GM18861 (cell line): ENCODE measurements around the gene STK32C.
"Not testable (repeated sequence)": the region's sequence is repeated elsewhere in the genome, so short reads cannot be mapped to it uniquely, and the experiment has no call there.

ENCODE experiments used
- ATAC-seq: cut with Tn5 transposase; IDR thresholded peaks from one replicate; pipeline ENCODE4 v1.9.1; 2021; ENCODE audit not compliant: unreplicated experiment

STK32C gene

GRCh38 chr10:132338876-132339275 lies 31.1 kb upstream of the STK32C start:
- ATAC-seq = no peak

DNA sequence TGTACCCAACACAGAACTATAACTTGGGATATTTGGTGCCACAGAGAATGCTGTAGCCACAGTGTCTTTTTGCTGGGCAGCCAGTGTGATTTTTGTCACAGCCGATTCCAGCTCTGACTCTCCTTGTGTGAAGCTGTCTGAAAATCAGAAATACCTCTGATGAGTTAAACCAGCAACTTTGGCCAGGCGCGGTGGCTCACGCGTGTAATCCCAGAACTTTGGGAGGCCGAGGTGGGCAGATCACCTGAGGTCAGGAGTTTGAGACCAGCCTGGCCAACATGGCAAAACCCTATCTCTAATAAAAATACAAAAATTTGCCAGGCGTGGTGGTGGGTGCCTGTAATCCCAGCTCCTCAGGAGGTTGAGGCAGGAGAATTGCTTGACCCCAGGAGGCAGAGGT lies 30.1 kb upstream of the STK32C start:
- ATAC-seq = not testable (repeated sequence)

GRCh38 chr10:132336919-132337407 lies 29.2 kb upstream of the STK32C start:
- no peak for ATAC-seq

DNA sequence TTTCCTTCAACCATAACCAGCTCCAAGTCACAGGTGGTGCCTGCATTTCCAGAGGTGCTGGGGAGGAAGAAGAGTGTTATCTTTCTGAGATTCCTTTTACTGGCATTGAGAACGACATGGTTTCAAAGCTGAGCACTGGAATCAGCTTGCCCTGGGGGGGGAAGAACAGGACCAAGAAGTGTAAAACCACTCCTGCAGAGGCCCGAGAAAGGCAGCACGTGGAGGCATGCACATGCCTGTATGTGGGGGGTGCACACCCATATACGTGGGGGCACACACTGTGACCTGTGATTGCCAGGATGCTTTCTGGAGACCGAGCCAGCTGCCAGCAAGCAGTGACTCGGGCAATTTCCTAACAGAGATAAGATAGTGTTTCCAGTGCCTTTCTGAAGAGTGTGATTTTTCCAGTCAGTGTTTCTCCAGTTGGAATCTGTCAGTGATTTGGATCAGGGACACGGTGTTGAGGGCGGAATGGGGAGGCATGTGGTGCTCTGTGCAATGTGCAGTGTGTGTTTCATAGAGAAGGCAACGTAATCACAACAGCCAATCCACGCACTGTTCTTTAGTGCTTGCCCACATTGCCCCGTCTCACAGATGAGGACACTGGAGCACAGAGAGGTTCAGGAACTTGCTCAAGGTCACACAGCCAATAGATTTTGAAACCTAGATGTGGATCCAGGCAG lies 28.5 kb upstream of the STK32C start:
- no peak for ATAC-seq

DNA sequence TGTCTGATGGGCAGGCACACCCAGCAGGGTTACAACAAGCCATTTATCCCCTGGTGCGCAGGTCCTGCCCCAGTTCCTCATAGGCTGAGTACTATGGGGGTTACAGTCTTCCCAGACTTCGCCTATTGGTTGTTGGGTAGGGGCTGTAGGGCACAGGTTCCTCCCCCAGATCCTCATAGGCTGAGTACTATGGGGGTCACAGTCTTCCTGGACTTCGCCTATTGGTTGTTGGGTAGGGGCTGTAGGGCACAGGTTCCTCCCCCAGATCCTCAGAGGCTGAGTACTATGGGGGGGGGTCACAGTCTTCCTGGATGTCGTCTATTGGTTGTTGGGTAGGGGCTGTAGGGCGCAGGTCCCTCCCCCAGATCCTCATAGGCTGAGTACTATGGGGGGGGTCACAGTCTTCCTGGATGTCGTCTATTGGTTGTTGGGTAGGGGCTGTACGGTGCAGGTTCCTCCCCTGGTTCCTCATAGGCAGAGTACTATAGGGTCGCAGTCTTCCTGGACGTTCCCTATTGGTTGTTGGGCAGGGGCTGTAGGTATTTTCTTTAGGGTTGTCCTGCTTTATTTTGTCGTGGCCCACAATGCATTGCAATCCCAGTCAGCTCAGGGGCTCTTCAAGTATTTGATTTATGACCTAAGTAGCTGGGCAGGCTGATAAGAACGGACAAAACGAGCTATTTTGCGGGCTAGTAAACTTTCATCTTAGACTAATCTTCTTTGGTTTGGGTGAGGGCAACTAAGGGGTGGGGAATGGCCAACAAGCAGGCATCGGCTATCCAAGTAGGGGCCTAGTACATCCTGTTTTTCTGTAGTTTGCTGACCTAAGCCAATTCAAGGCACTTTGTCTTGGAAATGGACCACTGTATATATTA lies 27.7 kb upstream of the STK32C start:
- ATAC-seq = no peak

DNA sequence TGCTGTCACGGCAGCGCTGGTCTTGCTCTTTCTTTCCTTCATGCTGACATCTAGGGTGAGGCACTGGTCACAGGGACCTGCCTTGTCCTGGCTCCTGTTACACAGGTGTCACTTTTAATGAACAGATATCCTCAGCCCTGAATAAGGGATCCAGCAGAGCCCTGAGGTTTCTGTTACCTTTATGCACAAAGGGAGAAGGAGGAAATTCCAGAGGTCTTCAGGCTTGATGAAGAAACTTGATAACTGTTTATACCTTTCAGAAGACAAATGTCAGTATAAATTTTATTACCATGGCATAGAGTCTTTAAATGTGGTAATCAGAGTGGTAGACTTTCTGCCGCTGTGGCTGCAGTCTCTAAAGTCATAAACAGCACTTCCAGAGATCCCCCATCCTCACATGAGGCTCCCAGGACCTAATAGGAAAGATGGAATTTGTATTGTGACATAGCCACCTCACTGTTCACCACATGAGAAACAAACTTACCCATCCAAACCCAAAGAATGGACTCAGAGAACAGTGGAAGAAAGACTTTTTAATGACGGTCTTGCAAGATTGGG lies 27.0 kb upstream of the STK32C start:
- ATAC-seq = no peak

DNA sequence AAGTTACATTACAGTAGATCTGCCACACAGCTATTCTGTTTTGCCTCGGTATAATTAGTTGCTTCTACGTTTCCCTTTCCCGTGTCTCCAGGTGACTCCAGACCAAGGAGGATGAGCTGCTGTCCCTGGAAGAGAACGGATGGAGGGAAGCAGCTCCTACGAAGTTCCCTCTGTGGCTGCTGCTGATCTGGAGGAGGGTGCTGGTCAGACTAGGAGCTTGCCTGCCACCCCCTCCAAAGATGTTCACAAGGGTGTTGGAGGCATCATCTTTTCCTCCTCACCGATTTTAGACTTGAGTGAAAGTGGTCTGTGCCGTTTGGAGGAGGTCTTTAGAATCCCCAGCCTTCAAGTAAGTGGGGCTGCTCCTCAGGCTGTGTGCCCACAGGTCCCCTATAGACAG lies 25.6 kb upstream of the STK32C start:
- no peak for ATAC-seq

- peak; percentile 36 for ATAC-seq
Observed at GRCh38 chr10:132332433-132332754, 24.6 kb upstream of the STK32C start.

DNA sequence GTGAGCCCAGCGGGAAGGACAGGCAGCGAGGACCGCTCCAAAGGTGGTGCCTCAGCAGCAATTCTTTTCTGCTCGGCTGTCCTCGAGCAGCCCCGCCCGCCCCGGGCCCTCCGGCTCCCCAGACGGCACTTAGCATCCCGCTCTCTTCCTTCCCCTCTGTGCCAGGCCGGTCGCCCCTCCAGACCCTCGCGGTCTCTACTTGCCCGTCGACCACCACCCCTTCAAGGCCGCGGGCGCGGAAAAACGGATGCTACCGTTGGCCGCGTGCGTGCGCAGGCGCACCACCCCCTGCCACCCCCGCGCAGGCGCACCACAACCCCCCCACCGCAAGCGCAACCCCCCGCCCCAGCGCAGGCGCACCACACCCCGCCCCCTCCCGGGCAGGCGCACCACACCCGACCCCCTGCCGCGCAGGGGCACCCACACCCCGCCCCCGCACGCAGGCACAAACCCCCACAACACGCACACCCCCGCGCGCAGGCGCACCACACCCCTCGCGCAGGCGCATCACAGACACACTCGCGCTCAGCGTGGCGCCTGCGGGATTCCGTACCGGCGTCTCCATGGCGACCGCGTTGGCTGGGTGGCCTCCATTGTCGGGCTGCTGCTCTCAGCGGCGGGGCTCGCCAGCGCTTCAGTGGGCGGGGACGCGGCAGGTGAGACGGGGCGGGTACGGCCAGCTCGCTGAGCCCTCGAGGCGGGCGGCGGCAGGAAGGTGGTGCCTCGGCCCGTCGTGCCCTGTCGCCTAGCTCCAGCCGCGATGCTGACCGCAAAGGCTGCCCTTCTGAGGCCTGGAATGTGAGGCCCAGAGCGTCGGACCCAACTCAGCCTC lies 24.1 kb upstream of the STK32C start, which contains the start of gene LRRC27:
LRRC27 (plus strand) TSS at position 593 of the 832 bp plus-strand sequence. CDS start 1,332 bp downstream, outside the sequence.
- ATAC-seq = peak; percentile 72

DNA sequence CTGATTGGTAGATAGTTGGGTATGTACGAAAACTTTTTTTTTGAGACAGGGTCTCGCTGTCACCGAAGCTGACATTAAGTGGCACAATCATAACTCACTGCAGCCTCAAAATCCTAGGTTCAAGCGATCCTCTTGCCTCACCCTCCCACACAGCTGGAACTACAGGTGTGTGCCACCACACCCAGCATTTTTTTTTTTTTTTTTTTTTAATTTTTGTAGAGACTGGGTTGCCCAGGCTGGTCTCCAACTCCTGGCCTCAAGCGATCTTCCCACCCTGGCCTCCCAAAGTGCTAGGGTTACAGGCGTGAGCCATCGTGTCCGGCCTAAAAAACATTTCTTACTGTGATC lies 22.7 kb upstream of the STK32C start:
- no peak for ATAC-seq

DNA sequence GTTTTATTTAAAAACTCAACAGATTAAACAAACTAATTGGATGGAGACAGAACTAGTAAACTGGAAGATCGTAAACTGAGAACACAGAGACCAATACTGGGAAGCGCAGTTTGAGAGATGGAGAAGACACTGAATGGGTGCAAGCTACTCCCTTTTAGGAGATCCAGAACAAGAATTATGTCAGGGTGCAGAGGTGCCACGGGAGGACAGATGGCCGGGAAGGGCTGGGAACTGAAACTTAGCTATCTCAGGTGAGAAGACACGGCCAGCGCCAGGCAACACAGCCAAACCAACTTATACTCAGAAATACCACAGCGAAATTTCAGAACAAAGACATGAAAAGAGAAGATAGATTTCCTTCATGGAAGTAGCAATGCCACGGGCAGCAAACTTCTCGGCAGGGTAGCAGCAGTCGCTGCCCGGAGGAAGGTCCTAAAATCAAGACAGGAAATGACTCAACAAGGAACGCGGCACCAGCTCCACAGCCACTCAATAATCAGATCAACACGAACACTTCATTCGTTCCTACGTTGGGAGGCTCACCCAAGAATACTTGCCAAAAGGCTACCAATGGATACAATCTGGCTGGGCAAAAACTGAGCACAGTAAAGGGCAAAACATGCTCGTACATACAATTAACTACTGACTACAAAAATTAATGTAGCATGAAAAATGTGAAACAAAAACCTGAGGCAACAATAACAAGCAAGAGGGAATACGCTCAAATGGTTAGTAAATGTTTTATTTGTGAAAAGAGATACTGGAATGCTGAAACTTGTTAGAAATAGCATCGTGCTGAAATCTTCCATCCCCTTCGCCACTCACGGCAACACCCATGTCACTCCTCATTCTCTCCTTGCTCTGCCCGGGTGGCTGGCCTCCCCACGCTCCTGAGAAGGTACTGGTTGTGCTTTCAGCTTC lies 22.1 kb upstream of the STK32C start:
- ATAC-seq = no peak

DNA sequence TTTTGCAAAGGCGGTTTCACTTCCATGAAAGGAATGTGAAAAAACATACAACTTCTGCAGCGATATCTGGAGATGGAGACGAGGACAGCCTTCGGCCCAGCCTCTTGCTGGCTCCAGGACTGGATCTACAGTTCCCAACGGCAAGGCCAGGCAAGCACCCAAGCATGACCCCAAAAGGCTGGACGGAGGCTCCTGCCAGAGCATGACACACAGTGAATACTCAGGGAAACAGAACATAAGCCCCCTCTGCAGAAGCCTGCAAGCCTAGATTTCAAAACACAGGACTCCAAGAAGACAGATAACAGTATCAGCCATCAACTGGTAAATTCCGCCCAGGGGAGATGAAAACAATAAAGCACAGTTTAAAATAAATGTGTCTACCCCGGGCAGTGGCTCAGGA lies 21.0 kb upstream of the STK32C start:
- no peak for ATAC-seq

GRCh38 chr10:132328106-132328505 lies 20.4 kb upstream of the STK32C start:
- no peak for ATAC-seq

- ATAC-seq = no peak
Observed at GRCh38 chr10:132326925-132327324, 19.2 kb upstream of the STK32C start.

DNA sequence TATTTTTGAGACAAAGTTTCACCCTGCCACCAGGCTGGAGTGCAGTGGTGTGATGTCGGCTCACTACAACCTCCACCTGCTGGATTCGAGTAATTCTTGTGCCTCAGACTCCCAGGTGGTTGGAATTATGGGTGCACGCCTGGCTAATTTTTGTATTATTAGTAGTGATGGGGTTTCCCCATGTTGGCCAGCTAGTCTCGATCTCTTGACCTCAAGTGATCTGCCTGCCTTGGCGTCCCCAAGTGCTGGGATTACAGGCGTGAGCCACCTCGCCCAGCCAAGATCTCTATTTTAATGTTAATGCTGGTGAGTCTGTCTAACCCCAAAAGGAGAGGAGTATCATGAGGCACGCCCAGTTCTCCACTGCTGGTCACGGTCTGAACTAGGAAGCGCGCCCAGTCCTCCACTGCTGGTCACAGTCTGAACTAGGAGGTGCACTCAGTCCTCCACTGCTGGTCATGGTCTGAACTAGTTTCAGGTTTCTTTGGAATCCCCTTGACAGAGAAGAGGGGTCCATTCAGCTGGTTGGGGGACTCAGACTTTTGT lies 18.7 kb upstream of the STK32C start:
- no peak for ATAC-seq

DNA sequence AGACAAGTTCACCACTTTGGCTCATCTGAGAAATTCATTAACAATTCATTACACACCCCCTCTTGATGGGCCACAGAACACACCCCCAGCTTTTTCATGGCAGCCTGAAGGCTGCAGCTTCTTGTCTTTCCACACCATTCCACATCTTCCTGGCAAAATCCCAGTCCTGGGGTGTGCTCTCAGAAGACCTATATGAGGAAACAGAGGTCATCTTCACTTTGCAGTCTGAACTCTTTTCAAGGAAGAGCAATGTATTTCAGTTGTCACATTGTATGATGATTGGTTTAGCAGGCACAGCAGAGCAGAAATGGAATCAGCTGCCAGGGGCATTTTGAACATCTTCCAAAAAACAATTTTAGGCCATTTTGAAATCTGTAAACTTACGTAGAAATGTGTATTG lies 16.4 kb upstream of the STK32C start:
- ATAC-seq = no peak

DNA sequence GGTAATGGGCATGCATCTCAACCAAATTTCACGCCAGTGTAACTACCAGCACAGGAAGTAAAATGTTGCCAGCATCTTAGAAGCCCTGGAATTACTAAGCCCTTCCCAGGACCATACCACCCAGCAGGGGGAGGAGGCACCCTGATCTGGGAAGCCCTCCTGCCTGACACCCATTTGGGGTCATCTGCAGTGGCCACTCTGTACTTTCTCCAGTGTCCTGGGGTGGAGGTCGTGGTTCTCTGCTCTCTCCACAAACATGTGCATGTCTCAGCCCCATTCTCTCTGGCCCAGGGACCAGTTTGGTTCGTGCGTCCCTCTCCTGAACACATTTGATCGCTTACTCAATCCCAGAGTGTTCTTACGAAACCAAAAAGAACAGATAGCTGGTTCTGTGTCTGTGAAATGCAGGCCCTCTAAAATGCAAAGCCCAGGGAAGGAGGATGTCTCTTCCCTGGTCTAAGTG lies 14.9 kb upstream of the STK32C start:
- no peak for ATAC-seq

GRCh38 chr10:132321726-132322125 lies 14.0 kb upstream of the STK32C start:
- no peak for ATAC-seq

DNA sequence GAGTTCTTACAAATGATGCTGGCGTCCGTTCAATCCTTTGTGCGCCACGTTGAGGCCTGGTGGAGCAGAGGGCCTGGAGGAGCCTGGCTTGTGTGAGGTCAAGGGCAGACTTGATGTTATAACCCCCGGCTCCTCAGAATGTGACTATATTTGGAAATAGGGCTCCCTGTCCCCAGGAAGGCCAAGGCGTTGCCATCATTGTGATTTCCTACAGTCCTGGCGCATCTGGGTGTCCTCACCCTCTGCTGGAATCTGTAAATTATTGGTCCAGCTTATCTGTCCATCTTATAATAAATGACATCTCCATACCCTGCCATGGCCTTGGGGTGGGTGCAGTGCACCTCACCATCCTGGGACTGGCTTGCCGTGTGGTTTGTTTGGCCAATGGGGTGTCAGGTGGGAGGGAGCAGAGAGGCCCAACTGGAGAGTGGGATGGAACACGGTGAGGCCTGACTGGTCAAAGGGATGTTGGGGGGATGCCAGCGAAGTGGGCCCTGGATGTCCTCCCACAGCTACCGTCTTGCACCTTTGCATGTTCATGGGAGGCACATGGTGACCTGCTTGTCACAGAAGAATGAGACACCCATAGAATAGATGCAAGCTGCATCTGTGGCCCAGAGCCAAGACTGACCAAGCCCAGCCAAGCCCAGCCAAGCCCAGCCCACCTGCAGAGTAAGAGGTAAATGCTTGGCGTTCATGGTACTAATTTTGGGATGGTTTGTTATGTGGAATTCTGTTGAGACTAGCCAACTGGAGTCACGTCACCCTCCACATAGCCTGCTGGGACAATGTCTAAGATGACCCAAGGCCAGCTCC lies 13.1 kb upstream of the STK32C start:
- no peak for ATAC-seq
